Left lung (tissue), 10 donors: Measurements from ENCODE around the gene HGFAC. TPM values are rescaled to one million over a fixed set of nuclear protein-coding genes. Genes with fewer than 3 reads are reported as not detected.

Source experiments
- ATAC-seq: fragments of 200-7000 bp; cut with Tn5 transposase; one replicate; pipeline ENCODE4 v1.9.1; 2020; ENCODE audit warnings: moderate library complexity
- DNase-seq, 4 donors: peaks; one replicate each; pipeline ENCODE4 v3.0.0-alpha.2; 2013 to 2020
- H3K27ac ChIP-seq, 2 donors: fragments of 200-600 bp; sonication (generic) in 1 of 2; one replicate each; pipeline versions ENCODE4 v1.5.0 to v1.8.0; 2020 to 2021
- H3K27me3 ChIP-seq, 2 donors: fragments of 200-600 bp; sonication (generic) in 1 of 2; one replicate each; pipeline versions ENCODE4 v1.5.0 to v1.8.0; 2020 to 2021
- H3K36me3 ChIP-seq, 2 donors: fragments of 200-600 bp; sonication (generic) in 1 of 2; one replicate each; pipeline versions ENCODE4 v1.5.0 to v1.8.0; 2020 to 2021
- H3K4me1 ChIP-seq, 2 donors: fragments of 200-600 bp; one replicate each; pipeline ENCODE4 v1.8.0; 2021
- H3K4me3 ChIP-seq, 2 donors: fragments of 200-600 bp; sonication (generic) in 1 of 2; one replicate each; pipeline versions ENCODE4 v1.5.0 to v1.8.0; 2020 to 2021; ENCODE audit warnings: mild to moderate bottlenecking in 1 of 2
- H3K9me3 ChIP-seq, 2 donors: fragments of 200-600 bp; sonication (generic) in 1 of 2; one replicate each; pipeline versions ENCODE4 v1.5.0 to v1.8.0; 2020 to 2021
- CTCF ChIP-seq, 2 donors: fragments of 200-600 bp; sonication (generic) in 1 of 2; IDR thresholded peaks; one replicate each; pipeline versions ENCODE4 v1.5.0 to v1.8.0; 2021; ENCODE audit warnings: antibody characterized with exemption in 2 of 2
- intact Hi-C, 2 donors: fragments of 100-400 bp; cut with DNase I; formaldehyde crosslinking; loops; one replicate each; pipeline versions ENCODE4 v1.11.2 to v1.14.2; 2022
- polyA plus RNA-seq, 6 donors: library from polyadenylated mRNA; unstranded; fragments of 120-200 nt; gene quantifications; one replicate each; pipeline ENCODE4 v1.2.1, GENCODE V29; 2013; ENCODE audit not compliant: insufficient read length in 6 of 6
- total RNA-seq, 2 donors: library from RNA; stranded (reverse); fragmentation: NEBNext Ultra II Directional; extraction: Animal tissue kit (Norgen Biotek cat#: 25700); gene quantifications; one replicate each; pipeline ENCODE4 v1.2.1, GENCODE V29; 2021
- donor health status: DM: no; HTN: yes; CAD: no.
- donor health status: DM: no; HTN: no; CAD: no.

Gene HGFAC
- total and polyA plus RNA-seq, 8 donors: 0.32 to 1.5 (median 0.72) TPM; not detected in 1

DNA sequence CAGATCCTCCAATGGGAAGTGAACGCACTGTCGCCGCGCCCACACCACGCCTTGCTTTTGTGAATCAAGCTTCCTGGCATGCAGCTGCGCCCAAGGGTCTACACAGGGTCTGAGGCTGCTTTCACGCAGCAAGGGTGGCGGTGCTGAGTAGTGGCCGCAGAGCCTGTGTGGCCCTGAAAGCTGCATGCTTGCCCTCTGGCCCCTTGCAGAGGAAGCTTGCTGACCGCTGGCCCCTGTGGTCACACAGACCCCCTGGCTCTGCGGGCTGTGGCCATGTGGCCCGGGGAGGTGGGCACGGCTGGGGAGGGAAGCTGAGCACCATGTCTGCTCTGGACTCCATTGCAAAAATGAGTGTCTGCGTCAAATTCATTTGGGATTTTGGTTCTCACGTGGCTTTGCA, 30.1 kb downstream of the HGFAC start:
- DNase-seq (peak in 1 of 4 donors; percentile 74), ATAC-seq (no peak)
- peaks cover 0 to 17% of the 10 kb centered on the region in 2 donors for H3K27me3 ChIP-seq
- TF ChIP-seq CTCF (IDR thresholded peaks at IDR 0.05): no peak
- H3K36me3 ChIP-seq: no peaks in the 10 kb centered on the region
- H3K4me1 ChIP-seq: no peaks in the 10 kb centered on the region
- intact Hi-C loops: no loop called here
- H3K27ac ChIP-seq: no peak overlapping the region
- no peak overlapping the region for H3K4me3 ChIP-seq
- H3K9me3 ChIP-seq: no peaks in the 10 kb centered on the region

DNA sequence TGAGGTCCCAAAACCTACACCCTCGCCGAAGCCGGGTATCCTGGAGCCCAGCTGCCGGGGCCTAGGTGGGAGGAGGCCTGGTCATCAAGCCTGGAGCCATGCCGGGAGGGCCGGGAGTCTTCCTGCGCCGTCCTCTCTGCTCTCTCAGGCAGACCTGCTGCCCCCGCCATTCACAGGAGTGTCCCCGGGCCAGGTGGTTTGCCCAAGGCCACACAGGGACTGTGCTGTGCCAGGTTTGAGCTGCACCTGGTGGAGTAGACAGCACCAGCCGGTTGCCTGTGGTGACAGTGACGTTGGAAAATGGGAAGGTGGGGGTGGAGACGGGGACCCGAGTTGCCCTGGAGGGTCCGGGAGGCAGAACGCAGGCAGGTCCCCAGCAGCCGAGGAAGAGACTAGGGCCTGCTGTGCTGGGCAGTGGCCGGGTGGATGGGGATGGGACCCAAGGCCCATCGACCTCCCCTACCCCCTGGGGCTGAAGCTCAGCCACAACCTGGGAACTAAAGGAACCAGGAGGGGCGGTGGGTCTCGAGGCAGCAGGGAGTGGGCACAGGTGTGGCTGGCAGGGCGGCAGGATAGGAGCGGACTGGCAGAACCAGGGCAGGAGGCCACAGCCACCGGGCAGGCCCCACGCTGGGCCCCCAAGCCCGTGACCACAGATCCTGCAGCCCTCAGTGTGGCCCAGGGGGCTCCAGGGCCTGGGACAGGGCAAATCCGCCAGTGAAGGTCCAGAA, 30.8 kb downstream of the HGFAC start:
- no peak overlapping the region for H3K4me3 ChIP-seq
- no peaks in the 10 kb centered on the region for H3K36me3 ChIP-seq
- H3K4me1 ChIP-seq: no peaks in the 10 kb centered on the region
- H3K9me3 ChIP-seq: no peaks in the 10 kb centered on the region
- TF ChIP-seq CTCF (IDR thresholded peaks at IDR 0.05): no peak
- H3K27me3 ChIP-seq: peaks cover 0 to 18% of the 10 kb centered on the region in 2 donors
- H3K27ac ChIP-seq: no peak overlapping the region
- no peak for ATAC-seq
- peak in 1 of 4 donors; percentile 72 for DNase-seq
- intact Hi-C loops: no loop called here

- DNase-seq (peak in 1 of 4 donors; percentile 77), ATAC-seq (no peak)
- H3K4me1 ChIP-seq: no peaks in the 10 kb centered on the region
- intact Hi-C loops: no loop called here
- no peak for TF ChIP-seq CTCF (IDR thresholded peaks at IDR 0.05)
- peaks cover 0 to 26% of the 10 kb centered on the region in 2 donors for H3K27me3 ChIP-seq
- no peaks in the 10 kb centered on the region for H3K36me3 ChIP-seq
- H3K27ac ChIP-seq: no peak overlapping the region
- H3K4me3 ChIP-seq: no peak overlapping the region
- no peaks in the 10 kb centered on the region for H3K9me3 ChIP-seq
Measured at GRCh38 chr4:3473181-3473950, 31.6 kb downstream of the HGFAC start.

- ATAC-seq (no peak), DNase-seq (peak in 1 of 4 donors; percentile 45)
- no peak for TF ChIP-seq CTCF (IDR thresholded peaks at IDR 0.05)
- intact Hi-C loops: no loop called here
- H3K27ac ChIP-seq: no peak overlapping the region
- H3K4me3 ChIP-seq: no peak overlapping the region
- no peaks in the 10 kb centered on the region for H3K4me1 ChIP-seq
- no peaks in the 10 kb centered on the region for H3K9me3 ChIP-seq
- H3K36me3 ChIP-seq: no peaks in the 10 kb centered on the region
- H3K27me3 ChIP-seq: peaks cover 0 to 35% of the 10 kb centered on the region in 2 donors
Measured at GRCh38 chr4:3473996-3474765, 32.4 kb downstream of the HGFAC start.
